Mesothelial cell of epicardium (in vitro differentiated cells): ENCODE results near the gene ALOX5AP. TPM values are rescaled to one million over a fixed set of nuclear protein-coding genes. Genes with fewer than 3 reads are reported as not detected.

Experiments
- DNase-seq, 2 experiments: peaks; one replicate each; pipeline ENCODE4 v3.0.0; 2021; ENCODE audit warnings: low spot score in 2 of 2; ENCODE audit not compliant: unreplicated experiment in 2 of 2
- H3K27ac Mint-ChIP-seq: 2 replicates; pipeline ENCODE4 v1.8.0; 2021; ENCODE audit warnings: mixed read lengths
- H3K27me3 Mint-ChIP-seq: 2 replicates; pipeline ENCODE4 v1.8.0; 2021; ENCODE audit warnings: low read depth, mixed read lengths
- H3K36me3 Mint-ChIP-seq: 2 replicates; pipeline ENCODE4 v1.8.0; 2021; ENCODE audit warnings: mixed read lengths
- H3K4me1 Mint-ChIP-seq: 2 replicates; pipeline ENCODE4 v1.8.0; 2021; ENCODE audit warnings: mixed read lengths
- H3K4me3 Mint-ChIP-seq: 2 replicates; pipeline ENCODE4 v1.8.0; 2021; ENCODE audit warnings: mild to moderate bottlenecking, moderate library complexity, mixed read lengths
- H3K9me3 Mint-ChIP-seq: 2 replicates; pipeline ENCODE4 v1.8.0; 2021; ENCODE audit warnings: mixed read lengths
- CTCF ChIP-seq: fragments of 200-600 bp; sonication (generic); IDR thresholded peaks from one replicate; pipeline ENCODE4 v1.5.0; 2021; ENCODE audit warnings: antibody characterized with exemption; ENCODE audit not compliant: unreplicated experiment
- total RNA-seq: library from RNA; stranded (reverse); gene quantifications from 3 replicates; pipeline ENCODE4 v1.2.1, GENCODE V29; 2021

Gene ALOX5AP
- total RNA-seq, 1 donor from 2014 or later, result 0.25 TPM

- no peaks in the 10 kb centered on the region for H3K27me3 Mint-ChIP-seq
- no peaks in the 10 kb centered on the region for H3K9me3 Mint-ChIP-seq
- H3K4me3 Mint-ChIP-seq, result no peak overlapping the region
- H3K4me1 Mint-ChIP-seq, result peaks cover 24% of the 10 kb centered on the region
- peak overlapping the region; percentile 71 for H3K27ac Mint-ChIP-seq
- DNase-seq, result no peak
- H3K36me3 Mint-ChIP-seq, result no peaks in the 10 kb centered on the region
- TF ChIP-seq CTCF, result no peak
Observed at GRCh38 chr13:30791354-30792001, 56.1 kb downstream of the ALOX5AP start.

GRCh38 chr13:30792285-30793000, 57.1 kb downstream of the ALOX5AP start:
- no peaks in the 10 kb centered on the region for H3K36me3 Mint-ChIP-seq
- DNase-seq, result no peak
- H3K9me3 Mint-ChIP-seq, result no peaks in the 10 kb centered on the region
- peak overlapping the region; percentile 71 for H3K27ac Mint-ChIP-seq
- no peak overlapping the region for H3K4me3 Mint-ChIP-seq
- no peaks in the 10 kb centered on the region for H3K27me3 Mint-ChIP-seq
- peaks cover 33% of the 10 kb centered on the region for H3K4me1 Mint-ChIP-seq
- TF ChIP-seq CTCF, result no peak

GRCh38 chr13:30796132-30796572, 60.8 kb downstream of the ALOX5AP start:
- Mint-ChIP-seq H3K27ac (no peak overlapping the region), H3K4me1 (peaks cover 56% of the 10 kb centered on the region), H3K4me3 (no peak overlapping the region), H3K36me3 (no peaks in the 10 kb centered on the region), H3K9me3 (no peaks in the 10 kb centered on the region), H3K27me3 (no peaks in the 10 kb centered on the region)
- DNase-seq, result no peak
- TF ChIP-seq CTCF, result no peak

- DNase-seq, result no peak
- H3K27ac Mint-ChIP-seq, result peak overlapping the region; percentile 13
- H3K9me3 Mint-ChIP-seq, result no peaks in the 10 kb centered on the region
- H3K36me3 Mint-ChIP-seq, result no peaks in the 10 kb centered on the region
- TF ChIP-seq CTCF, result no peak
- no peaks in the 10 kb centered on the region for H3K27me3 Mint-ChIP-seq
- H3K4me1 Mint-ChIP-seq, result peaks cover 49% of the 10 kb centered on the region
- H3K4me3 Mint-ChIP-seq, result no peak overlapping the region
Observed at GRCh38 chr13:30796631-30797601, 61.6 kb downstream of the ALOX5AP start.

- Mint-ChIP-seq H3K27me3 (no peaks in the 10 kb centered on the region), H3K27ac (no peak overlapping the region), H3K36me3 (no peaks in the 10 kb centered on the region), H3K4me1 (peaks cover 41% of the 10 kb centered on the region), H3K4me3 (no peak overlapping the region), H3K9me3 (no peaks in the 10 kb centered on the region)
- no peak for TF ChIP-seq CTCF
- DNase-seq, result no peak
Observed at GRCh38 chr13:30797847-30798535, 62.6 kb downstream of the ALOX5AP start.
